IMR-90 (cell line): ENCODE measurements around the gene F2. TPM values are rescaled to one million over a fixed set of nuclear protein-coding genes. Genes with fewer than 3 reads are reported as not detected.

Experiments used
- ATAC-seq: fragments of 200-7000 bp; cut with Tn5 transposase; 2 replicates; pipeline ENCODE4 v1.9.1; 2020; ENCODE audit warnings: low read depth, mild to moderate bottlenecking, moderate library complexity
- BruUV-seq: library from RNA; stranded (reverse); fragments of 400-500 nt; replicated peaks from 2 replicates; lab custom pipeline; 2021; lab: Mats Ljungman, UMichigan
- CTCF ChIA-PET: fragments of 300-600 bp; formaldehyde crosslinking; extraction: SDS; loops from one replicate; lab custom pipeline; 2021; ENCODE audit warnings: antibody characterized with exemption; lab: Yijun Ruan, JAX
- POLR2A ChIA-PET: fragments of 300-600 bp; sonication (Branson Sonifier 250); formaldehyde crosslinking; loops from one replicate; lab custom pipeline; 2022; ENCODE audit warnings: antibody characterized with exemption; ENCODE audit not compliant: unreplicated experiment; lab: Charles Lee
- DNase-seq: peaks from one replicate; pipeline ENCODE4 v3.0.0; 2013
- H2AFZ ChIP-seq: replicated peaks from 2 replicates; pipeline ENCODE3; 2013; ENCODE audit warnings: low read length, mild to moderate bottlenecking; ENCODE audit not compliant: poor library complexity
- H2AK5ac ChIP-seq: 2 replicates; pipeline ENCODE4 v1.6.1; 2013; ENCODE audit warnings: low read depth, low read length, inconsistent platforms
- H2AK9ac ChIP-seq: replicated peaks from 2 replicates; pipeline ENCODE3; 2013; ENCODE audit warnings: mild to moderate bottlenecking, low read depth, low read length, moderate library complexity; ENCODE audit not compliant: poor library complexity
- H2BK120ac ChIP-seq: 2 replicates; pipeline ENCODE4 v1.6.1; 2013; ENCODE audit warnings: low read depth, low read length, inconsistent platforms
- H2BK15ac ChIP-seq: 3 replicates; pipeline ENCODE4 v1.6.1; 2013; ENCODE audit warnings: low read depth, low read length, inconsistent platforms
- H2BK20ac ChIP-seq: 2 replicates; pipeline ENCODE4 v1.6.1; 2013; ENCODE audit warnings: low read depth, mild to moderate bottlenecking, inconsistent platforms, low read length, moderate library complexity
- H2BK5ac ChIP-seq: 2 replicates; pipeline ENCODE4 v1.6.1; 2013; ENCODE audit warnings: mild to moderate bottlenecking, low read depth, low read length, inconsistent platforms; ENCODE audit not compliant: poor library complexity, severe bottlenecking
- H3K14ac ChIP-seq: replicated peaks from 2 replicates; pipeline ENCODE4 v1.6.1; 2013; ENCODE audit warnings: low read depth, low read length, inconsistent platforms
- H3K18ac ChIP-seq: 2 replicates; pipeline ENCODE4 v1.6.1; 2013; ENCODE audit warnings: low read depth, low read length, control low read depth
- H3K23ac ChIP-seq: 2 replicates; pipeline ENCODE4 v1.6.1; 2013; ENCODE audit warnings: low read depth, low read length, inconsistent platforms
- H3K27ac ChIP-seq: 2 replicates; pipeline ENCODE4 v1.5.1; 2013; ENCODE audit warnings: mild to moderate bottlenecking, control low read depth, low read length; ENCODE audit not compliant: insufficient read depth
- H3K27me3 ChIP-seq: 2 replicates; pipeline ENCODE4 v1.6.1; 2013; ENCODE audit warnings: low read length; ENCODE audit not compliant: control insufficient read depth, insufficient read depth
- H3K36me3 ChIP-seq: 2 replicates; pipeline ENCODE4 v1.6.1; 2013; ENCODE audit warnings: low read length, mixed read lengths; ENCODE audit not compliant: control insufficient read depth, insufficient read depth
- H3K4ac ChIP-seq: 2 replicates; pipeline ENCODE4 v1.6.1; 2013; ENCODE audit warnings: low read depth, low read length, inconsistent platforms
- H3K4me1 ChIP-seq: 2 replicates; pipeline ENCODE4 v1.6.1; 2013; ENCODE audit warnings: low read length, mixed read lengths; ENCODE audit not compliant: control insufficient read depth, insufficient read depth
- H3K4me2 ChIP-seq: 2 replicates; pipeline ENCODE4 v1.6.1; 2013; ENCODE audit warnings: low read depth, mild to moderate bottlenecking, control low read depth, low read length, moderate library complexity
- H3K4me3 ChIP-seq: 2 replicates; pipeline ENCODE4 v1.5.1; 2013; ENCODE audit warnings: low read depth, mild to moderate bottlenecking, control low read depth, low read length, moderate library complexity; ENCODE audit not compliant: insufficient read depth
- H3K56ac ChIP-seq: 2 replicates; pipeline ENCODE4 v1.6.1; 2013; ENCODE audit warnings: low read length, inconsistent platforms; ENCODE audit not compliant: insufficient read depth; ENCODE audit errors: extremely low read depth
- H3K79me1 ChIP-seq, 2 experiments: 2 replicates each; pipeline ENCODE4 v1.6.1; 2013; ENCODE audit warnings: low read length in 2 of 2, inconsistent platforms in 1 of 2, low read depth in 1 of 2
- H3K9ac ChIP-seq: 2 replicates; pipeline ENCODE4 v1.6.1; 2013; ENCODE audit warnings: low read depth, low read length, control low read depth
- H3K9me1 ChIP-seq: 2 replicates; pipeline ENCODE4 v1.6.1; 2013; ENCODE audit warnings: low read length, inconsistent platforms; ENCODE audit not compliant: insufficient read depth
- H3K9me3 ChIP-seq: 2 replicates; pipeline ENCODE4 v1.6.1; 2013; ENCODE audit warnings: low read length; ENCODE audit not compliant: control insufficient read depth, insufficient read depth
- H4K20me1 ChIP-seq: 2 replicates; pipeline ENCODE4 v1.6.1; 2013; ENCODE audit warnings: low read length, inconsistent platforms; ENCODE audit not compliant: insufficient read depth
- H4K5ac ChIP-seq: 2 replicates; pipeline ENCODE4 v1.6.1; 2013; ENCODE audit warnings: mild to moderate bottlenecking, low read depth, low read length, control low read depth
- H4K8ac ChIP-seq, 2 experiments: 2 replicates each; pipeline ENCODE4 v1.6.1; 2013; ENCODE audit warnings: low read depth in 2 of 2, low read length in 2 of 2, control low read depth in 1 of 2, inconsistent platforms in 1 of 2
- H4K91ac ChIP-seq: 2 replicates; pipeline ENCODE4 v1.6.1; 2013; ENCODE audit warnings: low read depth, low read length, inconsistent platforms; ENCODE audit not compliant: insufficient read depth
- BHLHE40 ChIP-seq: fragments of 150-350 bp; IDR thresholded peaks from 2 replicates; pipeline ENCODE4 v1.6.1; 2016; ENCODE audit warnings: mild to moderate bottlenecking, low read depth, low read length
- CEBPB ChIP-seq: IDR thresholded peaks from 2 replicates; pipeline ENCODE4 v1.6.1; 2012; ENCODE audit warnings: low read depth, low read length, improper control_type of control experiment
- CHD1 ChIP-seq: IDR thresholded peaks from 2 replicates; pipeline ENCODE4 v1.6.1; 2012; ENCODE audit warnings: low read depth, low read length, improper control_type of control experiment
- FOS ChIP-seq: fragments of 150-350 bp; IDR thresholded peaks from 2 replicates; pipeline ENCODE4 v1.6.1; 2016; ENCODE audit warnings: low read depth, low read length
- MAFK ChIP-seq: IDR thresholded peaks from 2 replicates; pipeline ENCODE4 v1.6.1; 2012; ENCODE audit warnings: low read depth, low read length, improper control_type of control experiment
- MAZ ChIP-seq: IDR thresholded peaks from 2 replicates; pipeline ENCODE4 v1.6.1; 2012; ENCODE audit warnings: low read depth, mild to moderate bottlenecking, low read length, improper control_type of control experiment, moderate library complexity, borderline replicate concordance
- MXI1 ChIP-seq: IDR thresholded peaks from 2 replicates; pipeline ENCODE4 v1.6.1; 2012; ENCODE audit warnings: low read depth, mild to moderate bottlenecking, low read length, moderate library complexity, borderline replicate concordance
- NFE2L2 ChIP-seq: fragments of 150-350 bp; IDR thresholded peaks from 2 replicates; pipeline ENCODE4 v1.6.1; 2016; ENCODE audit warnings: low read depth, mild to moderate bottlenecking, low read length
- POLR2A ChIP-seq: IDR thresholded peaks from 2 replicates; pipeline ENCODE4 v1.6.1; 2012; ENCODE audit warnings: mild to moderate bottlenecking, low read depth, low read length
- RAD21 ChIP-seq: IDR thresholded peaks from 2 replicates; pipeline ENCODE4 v1.6.1; 2012; ENCODE audit warnings: low read length, improper control_type of control experiment
- RCOR1 ChIP-seq: IDR thresholded peaks from 2 replicates; pipeline ENCODE4 v1.6.1; 2012; ENCODE audit warnings: mild to moderate bottlenecking, low read length, improper control_type of control experiment; ENCODE audit not compliant: insufficient replicate concordance
- RFX5 ChIP-seq: IDR thresholded peaks from 2 replicates; pipeline ENCODE4 v1.8.0; 2012; ENCODE audit warnings: low read depth, mild to moderate bottlenecking, low read length, moderate library complexity
- SMC3 ChIP-seq: fragments of 150-350 bp; IDR thresholded peaks from 2 replicates; pipeline ENCODE4 v1.6.1; 2016; ENCODE audit warnings: low read depth, mild to moderate bottlenecking, antibody characterized with exemption, low read length, moderate library complexity
- WGBS, 2 experiments: methylation state at CpG; one replicate each; pipeline versions ENCODE4 v1.1.5 to v1.1.7; 2013; ENCODE audit warnings: missing lambda C conversion rate in 2 of 2; ENCODE audit not compliant: insufficient read length in 1 of 2; ENCODE audit errors: extremely low coverage in 2 of 2; 5-methylcytosine and 5-hydroxymethylcytosine counted together
- dilution Hi-C: fragments of 300-500 bp; cut with HindIII; formaldehyde crosslinking; loops from one replicate; pipeline ENCODE4 v1.14.3; 2018; ENCODE audit warnings: low sequenced_read_pairs; ENCODE audit not compliant: unreplicated experiment
- in situ Hi-C: fragments of 300-500 bp; cut with MboI; formaldehyde crosslinking; loops from 3 replicates; pipeline ENCODE4 v1.14.3; 2019; ENCODE audit warnings: low sequenced_read_pairs, inconsistent platforms, mixed read lengths
- intact Hi-C: fragments of 100-400 bp; cut with micrococcal nuclease; formaldehyde crosslinking; loops from 2 replicates; pipeline ENCODE4 v1.10.0; 2022
- polyA plus RNA-seq, 3 experiments: library from polyadenylated mRNA; depleted of rRNA; stranded (reverse); fragments of >200 nt; gene quantifications; 2 replicates each; pipeline ENCODE4 v1.2.3, GENCODE V29; 2012; ENCODE audit warnings: low replicate concordance in 1 of 3
- total RNA-seq: library from RNA; depleted of rRNA; stranded (reverse); fragments of >200 nt; gene quantifications from 2 replicates; pipeline ENCODE4 v1.2.3, GENCODE V29; 2012
- TF ChIP-seq, protein P1 (sequence below): fragments of 150-350 bp; IDR thresholded peaks from 2 replicates; pipeline ENCODE4 v1.6.1; 2017; ENCODE audit warnings: mild to moderate bottlenecking, antibody characterized with exemption, low read length, low read depth
- TF ChIP-seq, protein P2 (sequence below): fragments of 150-350 bp; IDR thresholded peaks from 2 replicates; pipeline ENCODE4 v1.6.1; 2016; ENCODE audit warnings: low read depth, mild to moderate bottlenecking, low read length, moderate library complexity, borderline replicate concordance
- TF ChIP-seq, protein P3 (sequence below): conservative IDR thresholded peaks from 2 replicates; pipeline ENCODE4 v1.5.1; 2012; ENCODE audit warnings: mild to moderate bottlenecking, low read depth, low read length, improper control_type of control experiment

The F2 gene
- total and polyA plus RNA-seq, 2 of the 4 experiments (the other 2 are of a cell fraction) = not detected

DNA sequence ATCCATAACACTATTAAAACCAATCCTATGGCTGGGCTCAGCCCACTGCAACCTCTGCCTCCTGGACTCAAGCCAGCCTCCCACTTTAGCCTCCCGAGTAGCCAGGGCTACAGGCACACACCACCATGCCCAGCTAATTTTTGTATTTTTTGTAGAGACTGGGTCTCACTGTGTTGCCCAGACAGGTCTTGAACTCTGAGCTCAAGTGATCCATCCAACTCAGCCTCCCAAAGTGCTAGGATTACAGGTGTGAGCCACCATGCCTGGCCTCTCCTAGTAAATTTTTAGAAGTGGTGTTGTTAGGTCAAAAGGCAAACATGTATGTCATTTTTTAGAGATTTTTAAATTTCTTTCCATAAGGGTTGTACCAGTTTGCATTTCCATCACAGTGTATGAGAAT lies 14.2 kb downstream of the F2 start:
- dilution Hi-C loops = no loop called here
- no CpG with 5 or more reads among the region's 1 CpG for WGBS, 2 experiments
- no TSS peak for BruUV-seq

More for the DNA sequence above, 14.2 kb downstream of the F2 start:
- Histone ChIP-seq H4K91ac (no peak overlapping the region), H3K9me1 (no peaks in the 10 kb centered on the region), H3K27ac (no peak overlapping the region), H3K4me3 (no peak overlapping the region), H3K36me3 (no peaks in the 10 kb centered on the region), H3K9ac (no peak overlapping the region), H3K4me2 (no peak overlapping the region), H3K27me3 (no peaks in the 10 kb centered on the region), H3K18ac (no peak overlapping the region), H2BK5ac (no peak overlapping the region), H3K23ac (no peak overlapping the region), H2AFZ (no peak overlapping the region), H2BK120ac (no peak overlapping the region), H4K5ac (no peak overlapping the region), H3K4me1 (no peaks in the 10 kb centered on the region), H2BK20ac (no peak overlapping the region), H3K14ac (no peak overlapping the region), H2AK5ac (no peak overlapping the region), H2AK9ac (no peak overlapping the region), H3K9me3 (no peaks in the 10 kb centered on the region), H2BK15ac (no peak overlapping the region), H3K79me1 (no peaks in the 10 kb centered on the region), H3K4ac (no peak overlapping the region), H3K56ac (no peak overlapping the region), H4K8ac (no peak overlapping the region), H4K20me1 (no peaks in the 10 kb centered on the region)
- CTCF ChIA-PET = no interaction called here
- TF ChIP-seq POLR2A = no peak
- TF ChIP-seq, protein P1, sequence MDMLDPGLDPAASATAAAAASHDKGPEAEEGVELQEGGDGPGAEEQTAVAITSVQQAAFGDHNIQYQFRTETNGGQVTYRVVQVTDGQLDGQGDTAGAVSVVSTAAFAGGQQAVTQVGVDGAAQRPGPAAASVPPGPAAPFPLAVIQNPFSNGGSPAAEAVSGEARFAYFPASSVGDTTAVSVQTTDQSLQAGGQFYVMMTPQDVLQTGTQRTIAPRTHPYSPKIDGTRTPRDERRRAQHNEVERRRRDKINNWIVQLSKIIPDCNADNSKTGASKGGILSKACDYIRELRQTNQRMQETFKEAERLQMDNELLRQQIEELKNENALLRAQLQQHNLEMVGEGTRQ = no peak
- TF ChIP-seq RFX5 = no peak
- TF ChIP-seq RAD21 = no peak
- no peak for TF ChIP-seq FOS
- no peak for TF ChIP-seq MXI1
- no peak for TF ChIP-seq BHLHE40
- no peak for TF ChIP-seq RCOR1
- no peak for TF ChIP-seq MAFK
- TF ChIP-seq SMC3 = no peak
- TF ChIP-seq MAZ = no peak
- no peak for TF ChIP-seq CHD1
- no peak for TF ChIP-seq CEBPB
- TF ChIP-seq NFE2L2 = no peak
- TF ChIP-seq, protein P2, sequence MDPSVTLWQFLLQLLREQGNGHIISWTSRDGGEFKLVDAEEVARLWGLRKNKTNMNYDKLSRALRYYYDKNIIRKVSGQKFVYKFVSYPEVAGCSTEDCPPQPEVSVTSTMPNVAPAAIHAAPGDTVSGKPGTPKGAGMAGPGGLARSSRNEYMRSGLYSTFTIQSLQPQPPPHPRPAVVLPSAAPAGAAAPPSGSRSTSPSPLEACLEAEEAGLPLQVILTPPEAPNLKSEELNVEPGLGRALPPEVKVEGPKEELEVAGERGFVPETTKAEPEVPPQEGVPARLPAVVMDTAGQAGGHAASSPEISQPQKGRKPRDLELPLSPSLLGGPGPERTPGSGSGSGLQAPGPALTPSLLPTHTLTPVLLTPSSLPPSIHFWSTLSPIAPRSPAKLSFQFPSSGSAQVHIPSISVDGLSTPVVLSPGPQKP = no peak
- TF ChIP-seq, protein P3, sequence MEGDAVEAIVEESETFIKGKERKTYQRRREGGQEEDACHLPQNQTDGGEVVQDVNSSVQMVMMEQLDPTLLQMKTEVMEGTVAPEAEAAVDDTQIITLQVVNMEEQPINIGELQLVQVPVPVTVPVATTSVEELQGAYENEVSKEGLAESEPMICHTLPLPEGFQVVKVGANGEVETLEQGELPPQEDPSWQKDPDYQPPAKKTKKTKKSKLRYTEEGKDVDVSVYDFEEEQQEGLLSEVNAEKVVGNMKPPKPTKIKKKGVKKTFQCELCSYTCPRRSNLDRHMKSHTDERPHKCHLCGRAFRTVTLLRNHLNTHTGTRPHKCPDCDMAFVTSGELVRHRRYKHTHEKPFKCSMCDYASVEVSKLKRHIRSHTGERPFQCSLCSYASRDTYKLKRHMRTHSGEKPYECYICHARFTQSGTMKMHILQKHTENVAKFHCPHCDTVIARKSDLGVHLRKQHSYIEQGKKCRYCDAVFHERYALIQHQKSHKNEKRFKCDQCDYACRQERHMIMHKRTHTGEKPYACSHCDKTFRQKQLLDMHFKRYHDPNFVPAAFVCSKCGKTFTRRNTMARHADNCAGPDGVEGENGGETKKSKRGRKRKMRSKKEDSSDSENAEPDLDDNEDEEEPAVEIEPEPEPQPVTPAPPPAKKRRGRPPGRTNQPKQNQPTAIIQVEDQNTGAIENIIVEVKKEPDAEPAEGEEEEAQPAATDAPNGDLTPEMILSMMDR = no peak
- in situ Hi-C loops = no loop called here
- POLR2A ChIA-PET = no interaction called here
- DNase-seq (no peak), ATAC-seq (no peak)
- intact Hi-C loops = no loop called here
